Pancreas (tissue), 10 donors: ENCODE data around the gene VPS37D. TPM values are rescaled to one million over a fixed set of nuclear protein-coding genes. Genes with fewer than 3 reads are reported as not detected.

ENCODE experiments used
- ATAC-seq, 4 donors: fragments of 200-7000 bp; cut with Tn5 transposase; one replicate each; pipeline versions ENCODE4 v1.8.0 to v1.9.1; 2020; ENCODE audit warnings: mild to moderate bottlenecking in 4 of 4, moderate library complexity in 4 of 4
- DNase-seq, 6 donors: peaks; one replicate each; pipeline ENCODE4 v3.0.0-alpha.2; 2020
- FAIRE-seq: peaks from 2 replicates; lab custom pipeline; 2012; peaks lifted over from hg19 to GRCh38; lab: Jason Lieb, UNC
- H3K27ac ChIP-seq, 4 donors: fragments of 200-600 bp; sonication (generic); 1 replicate in 3 of 4; 2 replicates in 1 of 4; pipeline versions ENCODE4 v1.5.0 to v1.8.0; 2020
- H3K27me3 ChIP-seq, 4 donors: fragments of 200-600 bp; one replicate each; pipeline ENCODE4 v1.8.0; 2021
- H3K36me3 ChIP-seq, 3 donors: fragments of 200-600 bp; sonication (generic) in 1 of 3; one replicate each; pipeline versions ENCODE4 v1.5.0 to v1.8.0; 2020 to 2021
- H3K4me1 ChIP-seq, 3 donors: fragments of 200-600 bp; one replicate each; pipeline ENCODE4 v1.8.0; 2021
- H3K4me3 ChIP-seq, 4 donors: fragments of 200-600 bp; sonication (generic) in 2 of 4; one replicate each; pipeline versions ENCODE4 v1.5.0 to v1.8.0; 2020 to 2021
- H3K9me3 ChIP-seq, 4 donors: fragments of 200-600 bp; one replicate each; pipeline ENCODE4 v1.8.0; 2021
- CTCF ChIP-seq, 4 donors: fragments of 200-600 bp; sonication (generic) in 3 of 4; IDR thresholded peaks; one replicate each; pipeline versions ENCODE4 v1.5.0 to v1.8.0; 2021; ENCODE audit warnings: antibody characterized with exemption in 4 of 4
- WGBS, 2 donors: extraction: QIAGEN DNeasy Blood & Tissue Kit; methylation state at CpG; one replicate each; pipeline ENCODE4 v1.1.7; 2013; 5-methylcytosine and 5-hydroxymethylcytosine counted together
- intact Hi-C, 3 donors: fragments of 100-400 bp; cut with DNase I; formaldehyde crosslinking; loops; one replicate each; pipeline versions ENCODE4 v1.11.1 to v1.14.2; 2022
- polyA plus RNA-seq, 2 donors: library from polyadenylated mRNA; stranded (reverse); fragments of 200-250 nt; gene quantifications; one replicate each; pipeline ENCODE4 v1.2.3, GENCODE V29; 2013
- total RNA-seq, 6 donors: library from RNA; stranded (reverse); fragmentation: NEBNext Ultra II Directional in 4 of 6; extraction: Animal tissue kit (Norgen Biotek cat#: 25700) in 4 of 6; gene quantifications; one replicate each; pipeline versions ENCODE4 v1.2.1 to v1.2.4, GENCODE V29; 2021 to 2023
- donor health status: healthy with polysubstance abuse.
- donor health status: DM: no; HTN: no; CAD: no; lungs with moderate emphysema.
- donor health status: DM: no; HTN: no; CAD: no.
- donor health status: control.
- donor health status: control.
- donor health status: Bipolar disorder and iron deficiency.
- donor health status: DM: yes; HTN: yes; CAD: no.
- donor health status: DM: no; HTN: no; CAD: no.
- donor health status: DM: no; HTN: no; CAD: no.
- donor health status: DM: yes; HTN: yes; CAD: no.

The VPS37D gene
- total and polyA plus RNA-seq, 8 donors, result 2.6 to 8.2 (median 3.2) TPM

- H3K4me3 ChIP-seq, result no peak overlapping the region
- intact Hi-C loops, result no loop called here
- ATAC-seq, result peak in 3 of 4 donors; percentile 30 to 75 (median 45)
Measured at GRCh38 chr7:73703757-73704639, 36.4 kb downstream of the VPS37D start.

GRCh38 chr7:73704640-73705550, 37.3 kb downstream of the VPS37D start:
- H3K27me3 ChIP-seq, result no peaks in the 10 kb centered on the region
- H3K27ac ChIP-seq, result no peak overlapping the region
- H3K36me3 ChIP-seq, result no peaks in the 10 kb centered on the region
- DNase-seq (no peak), ATAC-seq (peak in 2 of 4 donors; percentile 5 to 20), FAIRE-seq (no peak)
- 83 to 86% methylated on average over 22 to 23 of the region's 23 CpGs for WGBS, 2 donors
- TF ChIP-seq CTCF (IDR thresholded peaks at IDR 0.05), result no peak
- intact Hi-C loops, result no loop called here
- no peaks in the 10 kb centered on the region for H3K4me1 ChIP-seq
- H3K9me3 ChIP-seq, result no peaks in the 10 kb centered on the region
- H3K4me3 ChIP-seq, result no peak overlapping the region

More at GRCh38 chr7:73703757-73704639, 36.4 kb downstream of the VPS37D start:
- Histone ChIP-seq H3K27me3 (no peaks in the 10 kb centered on the region), H3K4me1 (no peaks in the 10 kb centered on the region), H3K27ac (no peak overlapping the region), H3K9me3 (no peaks in the 10 kb centered on the region), H3K36me3 (no peaks in the 10 kb centered on the region)
- TF ChIP-seq CTCF (IDR thresholded peaks at IDR 0.05), result no peak
- FAIRE-seq, result no peak
- DNase-seq, result peak in 1 of 6 donors; percentile 72
- WGBS, 2 donors, result 58 to 63% methylated on average over 38 to 45 of the region's 45 CpGs

DNA sequence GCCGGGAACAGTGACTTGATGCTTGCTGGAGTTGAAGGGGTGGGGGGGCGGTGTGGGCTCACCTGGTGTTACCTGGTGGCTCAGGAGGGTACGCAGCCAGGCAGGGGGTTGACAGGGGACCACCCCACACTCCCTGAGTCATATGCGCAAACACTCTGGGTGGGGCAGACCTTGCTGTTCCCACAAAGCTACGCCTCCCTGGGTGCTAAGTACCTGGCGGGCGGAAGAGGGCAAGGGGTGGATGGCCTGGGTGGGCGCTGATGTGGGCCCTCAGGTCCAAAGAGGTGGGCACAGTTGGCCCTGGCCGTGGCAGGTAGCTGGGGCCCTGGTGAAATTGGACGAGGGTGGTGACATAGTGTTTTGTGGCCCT, 37.9 kb downstream of the VPS37D start:
- Histone ChIP-seq H3K4me3 (no peak overlapping the region), H3K27me3 (no peaks in the 10 kb centered on the region), H3K9me3 (no peaks in the 10 kb centered on the region), H3K36me3 (no peaks in the 10 kb centered on the region), H3K27ac (peak overlapping the region in 1 of 4 donors; percentile 55), H3K4me1 (no peaks in the 10 kb centered on the region)
- peak in 2 of 4 donors; percentile 3 to 8 for ATAC-seq
- FAIRE-seq, result no peak
- WGBS, 2 donors, result 85 to 87% methylated on average over 10 of the region's 10 CpGs
- DNase-seq, result no peak
- no peak for TF ChIP-seq CTCF (IDR thresholded peaks at IDR 0.05)
- intact Hi-C loops, result no loop called here

DNA sequence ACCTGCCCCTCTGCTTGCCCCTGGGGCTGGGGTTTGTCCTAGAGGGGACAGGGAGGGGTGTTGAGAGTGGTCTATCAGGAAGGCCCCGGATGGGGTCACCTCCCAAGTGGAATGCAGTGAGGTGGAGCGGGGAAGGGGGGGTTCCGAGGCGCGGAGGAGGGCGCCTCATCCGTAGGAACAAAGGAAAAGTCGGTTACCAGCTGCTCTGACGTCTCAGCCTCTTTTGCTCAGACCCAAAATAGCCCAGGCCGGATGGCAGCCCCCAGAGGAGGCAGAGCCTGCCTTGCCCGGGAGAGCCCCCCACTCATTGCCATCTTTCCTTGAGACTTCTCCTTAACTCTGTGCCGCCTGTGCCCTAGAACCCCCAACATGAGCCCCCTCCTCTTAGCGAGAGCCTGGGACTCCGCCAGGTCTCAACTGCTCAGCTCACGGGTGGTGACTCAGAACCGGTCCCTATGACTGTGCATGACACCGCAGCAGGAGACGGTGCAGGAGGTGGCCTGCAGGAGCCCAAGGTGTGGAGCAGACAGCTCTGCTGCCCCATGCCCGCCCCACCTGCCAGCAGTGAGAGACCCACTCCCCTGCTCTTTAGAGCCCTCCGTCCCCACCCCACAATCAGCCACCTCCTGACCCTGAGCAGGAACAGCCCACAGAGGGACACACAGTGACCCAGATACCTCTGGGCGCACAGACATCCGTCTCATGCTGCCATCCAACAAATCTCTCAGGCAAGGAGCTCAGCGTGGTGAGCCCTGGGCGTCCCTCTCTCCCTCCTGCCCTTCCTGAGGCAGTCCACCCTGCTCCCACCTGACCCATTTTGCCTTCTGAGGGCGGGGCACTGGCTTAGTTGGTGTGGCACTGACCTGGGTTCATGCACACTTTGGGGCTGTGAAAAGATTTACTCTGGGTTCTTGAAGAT, 38.8 kb downstream of the VPS37D start:
- Histone ChIP-seq H3K9me3 (no peaks in the 10 kb centered on the region), H3K27ac (peak overlapping the region; percentile 48 to 72 (median 52)), H3K27me3 (no peaks in the 10 kb centered on the region), H3K4me1 (no peaks in the 10 kb centered on the region), H3K4me3 (no peak overlapping the region), H3K36me3 (no peaks in the 10 kb centered on the region)
- DNase-seq, result no peak
- intact Hi-C loops, result no loop called here
- WGBS, 2 donors, result 86 to 89% methylated on average over 25 of the region's 25 CpGs
- no peak for TF ChIP-seq CTCF (IDR thresholded peaks at IDR 0.05)
- ATAC-seq, result peak in 2 of 4 donors; percentile 24 to 45
- FAIRE-seq, result no peak
